Esophagus muscularis mucosa (tissue), 4 donors: ENCODE measurements around the gene JAKMIP1.

Experiments
- CTCF ChIP-seq, 3 experiments: fragments of 200-600 bp in 2 of 3; fragments of 450-650 bp in 1 of 3; sonication (generic) in 2 of 3; IDR thresholded peaks; one replicate each; pipeline ENCODE4 v1.5.1; 2017 to 2019; ENCODE audit warnings: antibody characterized with exemption in 3 of 3, mild to moderate bottlenecking in 2 of 3, moderate library complexity in 1 of 3
- EP300 ChIP-seq: sonication (generic); formaldehyde crosslinking; IDR thresholded peaks from one replicate; pipeline ENCODE4 v1.6.1; 2017; ENCODE audit warnings: antibody characterized with exemption
- POLR2A ChIP-seq: fragments of 450-650 bp; IDR thresholded peaks from one replicate; pipeline ENCODE4 v1.6.1; 2017; ENCODE audit warnings: antibody characterized with exemption, moderate library complexity, mild to moderate bottlenecking, low read depth

GRCh38 chr4:6115342-6115741, 85.0 kb downstream of the JAKMIP1 start:
- TF ChIP-seq CTCF (IDR thresholded peaks at IDR 0.05) (no peak), EP300 (no peak), POLR2A (no peak)
